ENCODE measurements around the gene TBC1D3B. TPM values are rescaled to one million over a fixed set of nuclear protein-coding genes. Genes with fewer than 3 reads are reported as not detected.
"Not testable (repeated sequence)": the region's sequence is repeated elsewhere in the genome, so short reads cannot be mapped to it uniquely, and the experiment has no call there.

Gene TBC1D3B
- total RNA-seq, result 11.1 TPM
- long read RNA-seq, result 0 reads

DNA sequence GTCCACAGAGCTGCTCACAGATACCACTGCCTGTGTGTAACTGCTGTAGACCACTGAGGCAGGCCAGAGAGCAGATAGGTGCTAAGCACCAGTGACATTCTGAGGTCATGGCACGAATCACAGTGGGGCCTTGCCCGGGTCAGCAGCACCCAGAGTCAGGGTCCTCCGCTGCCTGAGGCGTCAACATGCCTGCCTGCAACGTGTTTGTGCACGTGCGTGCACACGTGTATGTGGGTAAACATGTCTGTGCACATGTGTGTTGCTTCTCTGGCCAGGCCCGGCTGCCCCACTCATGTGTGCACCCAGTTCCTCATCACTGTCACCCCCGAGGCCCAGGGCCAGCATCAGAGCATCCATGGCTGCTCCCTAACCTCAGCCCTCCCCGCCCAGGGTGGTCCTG, at the start of gene TBC1D3B:
Gene TBC1D3B (minus strand): TSS at position 101 of the 400 bp plus-strand sequence. CDS start 1,586 bp downstream, outside the sequence.
- not testable (repeated sequence) for DNase-seq, ATAC-seq

DNA sequence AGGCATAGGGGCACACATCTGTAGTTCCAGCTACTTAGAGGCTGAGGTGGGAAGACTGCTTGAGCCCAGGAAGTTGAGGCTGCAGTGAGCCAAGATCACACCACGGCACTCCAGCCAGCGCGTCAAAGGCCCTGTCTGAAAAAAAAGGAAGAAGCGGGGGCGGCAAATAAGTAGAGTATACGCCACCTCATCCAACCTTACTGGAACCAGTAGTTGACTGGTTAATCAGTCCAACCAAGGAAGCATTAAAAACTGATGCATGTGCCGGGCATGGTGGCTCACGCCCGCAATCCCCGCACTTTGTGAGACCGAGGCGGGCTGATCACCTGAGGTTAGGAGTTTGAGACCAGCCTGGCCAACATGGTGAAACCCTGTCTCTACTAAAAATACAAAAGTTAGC, 46.5 kb upstream of the TBC1D3B start:
- H3K4me1 ChIP-seq; DNase-seq; H3K9me3 ChIP-seq; H3K4me3 ChIP-seq; H3K36me3 ChIP-seq; ATAC-seq; intact Hi-C loops (cut with DNase I); H3K27ac ChIP-seq; H3K27me3 ChIP-seq (ENCODE audit: low read depth): not testable (repeated sequence)

More for the DNA sequence above, at the start of gene TBC1D3B:
- H3K9me3 ChIP-seq; H3K36me3 ChIP-seq; intact Hi-C loops (cut with DNase I); H3K27ac ChIP-seq; H3K4me3 ChIP-seq; H3K27me3 ChIP-seq (ENCODE audit: low read depth); H3K4me1 ChIP-seq: not testable (repeated sequence)

DNA sequence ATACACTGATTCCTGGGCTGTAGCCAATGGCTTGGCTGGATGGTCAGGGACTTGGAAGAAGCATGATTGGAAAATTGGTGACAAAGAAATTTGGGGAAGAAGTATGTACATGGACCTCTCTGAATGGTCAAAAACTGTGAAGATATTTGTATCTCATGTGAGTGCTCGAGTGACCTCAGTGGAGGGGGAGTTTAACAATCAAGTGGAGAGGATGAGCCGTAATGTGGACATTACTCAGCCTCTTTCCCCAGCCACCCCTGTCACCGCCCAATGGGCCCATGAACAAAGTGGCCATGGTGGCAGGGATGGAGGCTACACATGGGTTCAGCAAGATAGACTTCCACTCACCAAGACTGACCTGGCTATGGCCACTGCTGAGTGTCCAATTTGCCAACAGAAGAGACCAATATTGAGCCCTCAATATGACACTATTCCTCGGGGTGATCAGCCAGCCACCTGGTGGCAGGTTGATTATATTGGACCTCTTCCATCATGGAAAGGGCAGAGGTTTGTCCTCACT, 45.2 kb upstream of the TBC1D3B start:
- H3K9me3 ChIP-seq; H3K4me3 ChIP-seq; DNase-seq; H3K27me3 ChIP-seq (ENCODE audit: low read depth); H3K36me3 ChIP-seq; intact Hi-C loops (cut with DNase I); H3K27ac ChIP-seq; ATAC-seq; H3K4me1 ChIP-seq: not testable (repeated sequence)

DNA sequence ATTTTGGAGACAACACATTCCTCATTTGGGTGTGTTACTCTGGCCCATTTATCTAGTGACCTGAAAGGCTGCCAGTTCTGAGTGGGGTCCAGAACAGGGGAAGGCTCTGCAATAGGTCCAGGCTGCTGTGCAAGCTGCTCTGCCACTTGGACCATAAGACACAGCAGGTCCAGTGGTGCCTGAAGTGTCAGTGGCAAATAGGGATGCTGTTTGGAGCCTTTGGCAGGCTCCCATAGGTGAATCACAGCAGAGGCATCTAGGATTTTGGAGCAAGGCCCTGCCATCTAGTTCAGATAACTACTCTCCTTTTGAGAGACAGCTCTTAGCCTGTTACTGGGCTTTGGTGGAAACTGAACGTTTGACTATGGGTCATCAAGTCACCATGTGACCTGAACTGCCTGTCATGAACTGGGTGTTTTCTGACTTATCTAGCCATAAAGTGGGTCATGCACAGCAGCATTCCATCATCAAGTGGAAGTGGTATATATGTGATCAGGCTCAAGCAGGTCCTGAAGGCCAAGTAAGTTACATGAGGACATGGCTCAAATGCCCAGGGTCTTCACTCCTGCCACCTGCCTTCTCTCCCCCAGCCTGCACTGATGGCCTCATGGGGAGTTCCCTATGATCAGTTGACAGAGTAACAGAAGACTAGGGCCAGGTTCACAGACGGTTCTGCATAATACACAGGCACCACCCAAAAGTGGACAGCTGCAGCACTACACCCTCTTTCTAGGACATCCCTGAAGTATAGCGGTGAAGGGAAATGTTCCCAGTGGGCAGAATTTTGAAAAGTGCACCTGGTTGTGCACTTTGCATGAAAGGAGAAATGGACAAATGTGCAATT, 44.5 kb upstream of the TBC1D3B start:
- H3K4me3 ChIP-seq; H3K4me1 ChIP-seq; intact Hi-C loops (cut with DNase I); ATAC-seq; H3K9me3 ChIP-seq; H3K27ac ChIP-seq; H3K27me3 ChIP-seq (ENCODE audit: low read depth); DNase-seq; H3K36me3 ChIP-seq: not testable (repeated sequence)

DNA sequence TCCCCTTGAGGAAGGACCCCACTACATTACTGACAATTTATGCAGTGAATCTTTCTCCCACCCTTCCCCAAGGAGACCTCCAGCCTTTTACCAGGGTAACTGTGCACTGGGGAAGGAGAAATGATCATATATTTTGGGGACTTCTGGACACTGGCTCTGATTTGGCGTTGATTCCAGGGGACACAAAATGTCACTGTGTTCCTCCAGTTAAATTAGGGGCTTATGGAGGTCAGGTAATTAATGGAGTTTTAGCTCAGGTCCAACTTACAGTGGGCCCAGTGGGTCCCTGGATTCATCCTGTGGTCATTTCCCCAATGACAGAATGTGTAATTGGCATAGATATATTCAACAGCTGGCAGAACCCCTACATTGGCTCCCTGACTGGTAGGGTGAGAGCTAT, 43.1 kb upstream of the TBC1D3B start:
- H3K27me3 ChIP-seq (ENCODE audit: low read depth); H3K4me1 ChIP-seq; H3K4me3 ChIP-seq; DNase-seq; H3K27ac ChIP-seq; H3K9me3 ChIP-seq; ATAC-seq; intact Hi-C loops (cut with DNase I); H3K36me3 ChIP-seq: not testable (repeated sequence)

DNA sequence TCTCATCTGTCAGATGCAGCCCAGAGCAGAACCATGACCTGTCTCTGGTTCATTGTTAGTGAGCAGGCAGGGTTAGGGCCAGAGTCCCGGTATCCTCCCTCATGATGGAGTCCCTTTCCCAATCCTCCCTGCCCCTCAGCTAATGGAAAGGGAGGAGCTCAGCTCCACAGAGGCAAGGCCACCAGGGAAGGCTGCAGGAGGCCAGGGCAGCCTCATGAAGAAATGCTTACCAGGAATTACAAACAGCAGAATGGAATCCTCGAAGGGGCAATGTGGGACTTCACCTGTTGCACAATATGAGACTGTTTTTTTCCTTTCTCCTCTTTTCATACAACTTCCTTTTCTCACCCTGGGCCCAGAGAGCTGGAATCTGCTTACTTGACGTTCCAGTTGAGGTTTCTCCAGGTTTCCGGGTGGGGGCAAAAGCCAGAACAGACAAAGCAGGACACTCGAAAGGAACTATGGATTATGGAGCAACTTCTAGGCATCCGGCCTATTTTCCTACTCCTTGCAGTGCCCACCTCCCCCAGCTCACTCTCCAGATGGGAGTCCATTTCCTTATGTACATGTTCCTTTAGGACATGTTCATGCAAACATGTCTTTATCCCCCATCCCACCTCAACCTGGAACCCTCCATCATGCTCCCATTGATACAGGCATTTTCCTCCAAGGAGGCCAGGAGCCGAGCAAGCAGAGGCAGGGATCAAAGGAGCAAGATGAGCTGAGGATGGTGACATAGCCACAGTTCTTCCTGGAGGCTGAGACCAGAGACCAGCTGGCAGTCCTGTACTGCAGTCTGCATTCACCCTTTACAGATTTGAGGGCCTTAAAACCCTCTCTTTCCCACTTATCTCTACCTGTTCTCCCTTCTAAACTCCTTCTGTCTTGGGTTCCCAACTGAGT, 39.2 kb upstream of the TBC1D3B start:
- not testable (repeated sequence) for ATAC-seq

DNA sequence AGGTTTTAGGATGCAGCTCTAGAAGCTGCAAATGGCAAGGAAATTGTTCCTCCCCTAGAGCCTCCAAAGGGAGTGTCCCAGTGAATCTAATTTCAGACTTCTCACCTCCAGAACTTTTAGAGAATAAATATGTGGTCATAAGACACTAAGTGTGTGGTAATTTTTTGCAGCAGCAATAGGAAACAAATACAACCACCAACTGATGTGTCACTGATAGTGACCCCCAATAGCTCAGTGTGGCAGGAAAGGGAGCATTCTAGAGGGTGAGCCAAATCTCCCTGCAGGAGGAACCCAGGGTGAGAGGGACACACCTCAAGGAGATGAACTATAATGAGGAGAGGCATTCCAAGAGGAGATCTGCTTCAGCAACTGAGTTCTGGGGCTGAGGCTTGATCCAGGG, 38.5 kb upstream of the TBC1D3B start:
- intact Hi-C loops (cut with DNase I), result no loop called here
- Histone ChIP-seq H3K4me3 (no peak overlapping the region), H3K27me3 (ENCODE audit: low read depth) (peaks cover 10% of the 10 kb centered on the region), H3K36me3 (no peaks in the 10 kb centered on the region), H3K4me1 (peaks cover 5% of the 10 kb centered on the region), H3K9me3 (no peaks in the 10 kb centered on the region), H3K27ac (no peak overlapping the region)
- TF ChIP-seq, protein P1, sequence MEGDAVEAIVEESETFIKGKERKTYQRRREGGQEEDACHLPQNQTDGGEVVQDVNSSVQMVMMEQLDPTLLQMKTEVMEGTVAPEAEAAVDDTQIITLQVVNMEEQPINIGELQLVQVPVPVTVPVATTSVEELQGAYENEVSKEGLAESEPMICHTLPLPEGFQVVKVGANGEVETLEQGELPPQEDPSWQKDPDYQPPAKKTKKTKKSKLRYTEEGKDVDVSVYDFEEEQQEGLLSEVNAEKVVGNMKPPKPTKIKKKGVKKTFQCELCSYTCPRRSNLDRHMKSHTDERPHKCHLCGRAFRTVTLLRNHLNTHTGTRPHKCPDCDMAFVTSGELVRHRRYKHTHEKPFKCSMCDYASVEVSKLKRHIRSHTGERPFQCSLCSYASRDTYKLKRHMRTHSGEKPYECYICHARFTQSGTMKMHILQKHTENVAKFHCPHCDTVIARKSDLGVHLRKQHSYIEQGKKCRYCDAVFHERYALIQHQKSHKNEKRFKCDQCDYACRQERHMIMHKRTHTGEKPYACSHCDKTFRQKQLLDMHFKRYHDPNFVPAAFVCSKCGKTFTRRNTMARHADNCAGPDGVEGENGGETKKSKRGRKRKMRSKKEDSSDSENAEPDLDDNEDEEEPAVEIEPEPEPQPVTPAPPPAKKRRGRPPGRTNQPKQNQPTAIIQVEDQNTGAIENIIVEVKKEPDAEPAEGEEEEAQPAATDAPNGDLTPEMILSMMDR (IDR thresholded peaks at IDR 0.05), result no peak
- ATAC-seq (no peak), DNase-seq (no peak)

More for the DNA sequence above, 39.2 kb upstream of the TBC1D3B start:
- H3K27ac ChIP-seq; H3K4me3 ChIP-seq; DNase-seq; intact Hi-C loops (cut with DNase I); H3K36me3 ChIP-seq; H3K27me3 ChIP-seq (ENCODE audit: low read depth); H3K9me3 ChIP-seq; H3K4me1 ChIP-seq: not testable (repeated sequence)

DNA sequence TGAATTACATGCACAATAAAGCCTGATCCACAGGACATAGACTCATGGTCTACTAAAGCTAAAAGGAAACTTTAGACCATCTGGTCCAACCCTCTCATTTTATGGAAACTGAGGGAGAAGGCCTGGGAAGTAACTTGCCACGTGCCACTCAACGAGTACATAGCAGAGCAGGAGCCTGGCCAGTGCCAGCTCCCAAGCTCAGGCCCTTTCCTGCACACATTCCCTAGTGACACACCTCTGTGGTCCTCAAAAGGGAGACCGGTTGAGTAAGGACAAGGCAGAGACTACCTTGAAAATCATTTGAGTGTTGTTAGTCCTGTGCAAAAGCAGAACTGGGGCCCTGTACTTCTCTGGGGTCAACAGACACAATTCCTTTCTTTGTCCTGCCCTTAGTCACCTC, 37.3 kb upstream of the TBC1D3B start:
- Histone ChIP-seq H3K27ac (no peak overlapping the region), H3K4me1 (peaks cover 5% of the 10 kb centered on the region), H3K27me3 (ENCODE audit: low read depth) (peaks cover 9% of the 10 kb centered on the region), H3K36me3 (no peaks in the 10 kb centered on the region), H3K4me3 (no peak overlapping the region), H3K9me3 (no peaks in the 10 kb centered on the region)
- DNase-seq (no peak), ATAC-seq (no peak)
- TF ChIP-seq, protein P1 (IDR thresholded peaks at IDR 0.05), result no peak
- intact Hi-C loops (cut with DNase I), result no loop called here
